PC-9 (cell line): ENCODE results near the gene CDK18. TPM values are rescaled to one million over a fixed set of nuclear protein-coding genes. Genes with fewer than 3 reads are reported as not detected.
A peak's percentile ranks its signal among the peaks of the same experiment; 100 is the strongest.

Source experiments
- BruUV-seq: library from RNA; stranded (reverse); fragments of 400-500 nt; replicated peaks from 2 replicates; lab custom pipeline; 2021; lab: Mats Ljungman, UMichigan
- CTCF ChIA-PET: fragments of 300-600 bp; sonication (Branson Sonifier 250); formaldehyde crosslinking; loops from one replicate; lab custom pipeline; 2022; ENCODE audit warnings: antibody characterized with exemption; lab: Charles Lee
- POLR2A ChIA-PET: fragments of 300-600 bp; sonication (Branson Sonifier 250); formaldehyde crosslinking; loops from one replicate; lab custom pipeline; 2022; ENCODE audit warnings: antibody characterized with exemption; ENCODE audit not compliant: unreplicated experiment; lab: Charles Lee
- DNase-seq, 2 experiments: peaks; one replicate each; pipeline versions ENCODE4 v3.0.0 to v3.0.0-alpha.2; 2015 to 2022; ENCODE audit warnings: mixed read lengths in 1 of 2
- H2AFZ ChIP-seq: fragments of 200-600 bp; sonication (generic); 2 replicates; pipeline ENCODE4 v1.8.1; 2017; ENCODE audit warnings: antibody characterized with exemption
- H3F3A ChIP-seq: fragments of 200-600 bp; sonication (generic); 2 replicates; pipeline ENCODE4 v1.8.1; 2017; ENCODE audit warnings: antibody characterized with exemption, mild to moderate bottlenecking, low read depth; ENCODE audit not compliant: insufficient read depth
- H3K27ac ChIP-seq: fragments of 200-600 bp; sonication (generic); 2 replicates; pipeline ENCODE4 v1.6.1; 2016; ENCODE audit warnings: mixed run types
- H3K27me3 ChIP-seq: fragments of 200-600 bp; sonication (generic); 2 replicates; pipeline ENCODE4 v1.6.1; 2016; ENCODE audit warnings: low read depth, mixed run types; ENCODE audit not compliant: insufficient read depth
- H3K36me3 ChIP-seq: fragments of 200-600 bp; sonication (generic); 2 replicates; pipeline ENCODE4 v1.6.1; 2016; ENCODE audit warnings: low read depth, mixed run types
- H3K4me1 ChIP-seq: fragments of 200-600 bp; sonication (generic); replicated peaks from 2 replicates; pipeline ENCODE4 v1.6.1; 2016; ENCODE audit warnings: mixed run types; ENCODE audit not compliant: insufficient read depth
- H3K4me2 ChIP-seq: fragments of 200-600 bp; sonication (generic); 2 replicates; pipeline ENCODE4 v1.6.1; 2017; ENCODE audit warnings: mixed run types
- H3K4me3 ChIP-seq: fragments of 200-600 bp; sonication (generic); 2 replicates; pipeline ENCODE4 v1.6.1; 2016; ENCODE audit warnings: mixed run types
- H3K79me2 ChIP-seq: fragments of 200-600 bp; sonication (generic); 2 replicates; pipeline ENCODE4 v1.6.1; 2017; ENCODE audit warnings: low read depth, mixed run types
- H3K9me2 ChIP-seq: fragments of 200-600 bp; sonication (generic); 2 replicates; pipeline ENCODE4 v1.8.1; 2017; ENCODE audit warnings: mild to moderate bottlenecking; ENCODE audit not compliant: insufficient read depth
- H3K9me3 ChIP-seq: fragments of 200-600 bp; sonication (generic); 2 replicates; pipeline ENCODE4 v1.8.1; 2016; ENCODE audit warnings: low read depth; ENCODE audit not compliant: insufficient read depth
- H4K20me1 ChIP-seq: fragments of 200-600 bp; sonication (generic); 2 replicates; pipeline ENCODE4 v1.8.1; 2017; ENCODE audit not compliant: insufficient read depth
- EZH2 ChIP-seq: fragments of 200-600 bp; sonication (generic); IDR thresholded peaks from 2 replicates; pipeline ENCODE4 v1.8.0; 2017; ENCODE audit warnings: antibody characterized with exemption, low read depth
- intact Hi-C: fragments of 100-400 bp; cut with micrococcal nuclease; formaldehyde crosslinking; loops from one replicate; pipeline ENCODE4 v1.10.0; 2022; ENCODE audit not compliant: unreplicated experiment
- total RNA-seq: library from RNA; stranded (reverse); gene quantifications from 2 replicates; pipeline ENCODE4 v1.2.3, GENCODE V29; 2021
- TF ChIP-seq, protein P1 (sequence below): fragments of 200-600 bp; sonication (generic); conservative IDR thresholded peaks from 2 replicates; pipeline ENCODE4 v1.6.1; 2017; ENCODE audit warnings: mixed run types, antibody characterized with exemption, mild to moderate bottlenecking, moderate library complexity

The CDK18 gene
- total RNA-seq, 1 experiment from 2014 or later: 35.3 TPM

DNA sequence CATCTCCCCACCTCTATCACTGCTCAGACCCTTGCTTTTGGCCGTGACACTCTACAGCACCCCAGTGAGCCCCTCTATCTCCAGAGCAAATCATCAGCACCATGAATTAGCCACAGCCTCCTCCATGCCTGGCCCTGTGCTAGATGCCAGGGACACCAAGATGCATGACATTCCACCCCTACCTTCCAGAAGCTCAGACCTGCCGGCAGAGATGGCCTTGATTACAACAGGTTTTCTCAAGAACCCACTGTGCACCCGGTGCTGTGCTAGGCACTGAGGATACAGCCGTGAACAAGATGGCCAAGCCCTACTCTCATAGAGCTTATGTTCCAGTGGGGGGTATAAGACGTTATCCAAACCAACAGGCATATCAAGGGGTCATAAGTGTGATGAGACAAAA, 30.6 kb downstream of the CDK18 start:
- no peak for DNase-seq
- intact Hi-C loops: no loop called here
- Histone ChIP-seq H3K36me3 (no peaks in the 10 kb centered on the region), H3F3A (peaks cover 34% of the 10 kb centered on the region), H3K4me3 (no peak overlapping the region), H3K79me2 (no peaks in the 10 kb centered on the region), H3K4me2 (no peak overlapping the region), H3K9me3 (no peaks in the 10 kb centered on the region), H3K27me3 (no peaks in the 10 kb centered on the region), H3K9me2 (no peaks in the 10 kb centered on the region), H4K20me1 (no peaks in the 10 kb centered on the region), H3K4me1 (peaks cover 40% of the 10 kb centered on the region), H2AFZ (no peak overlapping the region), H3K27ac (no peak overlapping the region)
- no TSS peak for BruUV-seq
- CTCF ChIA-PET: no interaction called here
- POLR2A ChIA-PET: no interaction called here
- TF ChIP-seq, protein P1, sequence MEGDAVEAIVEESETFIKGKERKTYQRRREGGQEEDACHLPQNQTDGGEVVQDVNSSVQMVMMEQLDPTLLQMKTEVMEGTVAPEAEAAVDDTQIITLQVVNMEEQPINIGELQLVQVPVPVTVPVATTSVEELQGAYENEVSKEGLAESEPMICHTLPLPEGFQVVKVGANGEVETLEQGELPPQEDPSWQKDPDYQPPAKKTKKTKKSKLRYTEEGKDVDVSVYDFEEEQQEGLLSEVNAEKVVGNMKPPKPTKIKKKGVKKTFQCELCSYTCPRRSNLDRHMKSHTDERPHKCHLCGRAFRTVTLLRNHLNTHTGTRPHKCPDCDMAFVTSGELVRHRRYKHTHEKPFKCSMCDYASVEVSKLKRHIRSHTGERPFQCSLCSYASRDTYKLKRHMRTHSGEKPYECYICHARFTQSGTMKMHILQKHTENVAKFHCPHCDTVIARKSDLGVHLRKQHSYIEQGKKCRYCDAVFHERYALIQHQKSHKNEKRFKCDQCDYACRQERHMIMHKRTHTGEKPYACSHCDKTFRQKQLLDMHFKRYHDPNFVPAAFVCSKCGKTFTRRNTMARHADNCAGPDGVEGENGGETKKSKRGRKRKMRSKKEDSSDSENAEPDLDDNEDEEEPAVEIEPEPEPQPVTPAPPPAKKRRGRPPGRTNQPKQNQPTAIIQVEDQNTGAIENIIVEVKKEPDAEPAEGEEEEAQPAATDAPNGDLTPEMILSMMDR: no peak
- TF ChIP-seq EZH2: no peak

DNA sequence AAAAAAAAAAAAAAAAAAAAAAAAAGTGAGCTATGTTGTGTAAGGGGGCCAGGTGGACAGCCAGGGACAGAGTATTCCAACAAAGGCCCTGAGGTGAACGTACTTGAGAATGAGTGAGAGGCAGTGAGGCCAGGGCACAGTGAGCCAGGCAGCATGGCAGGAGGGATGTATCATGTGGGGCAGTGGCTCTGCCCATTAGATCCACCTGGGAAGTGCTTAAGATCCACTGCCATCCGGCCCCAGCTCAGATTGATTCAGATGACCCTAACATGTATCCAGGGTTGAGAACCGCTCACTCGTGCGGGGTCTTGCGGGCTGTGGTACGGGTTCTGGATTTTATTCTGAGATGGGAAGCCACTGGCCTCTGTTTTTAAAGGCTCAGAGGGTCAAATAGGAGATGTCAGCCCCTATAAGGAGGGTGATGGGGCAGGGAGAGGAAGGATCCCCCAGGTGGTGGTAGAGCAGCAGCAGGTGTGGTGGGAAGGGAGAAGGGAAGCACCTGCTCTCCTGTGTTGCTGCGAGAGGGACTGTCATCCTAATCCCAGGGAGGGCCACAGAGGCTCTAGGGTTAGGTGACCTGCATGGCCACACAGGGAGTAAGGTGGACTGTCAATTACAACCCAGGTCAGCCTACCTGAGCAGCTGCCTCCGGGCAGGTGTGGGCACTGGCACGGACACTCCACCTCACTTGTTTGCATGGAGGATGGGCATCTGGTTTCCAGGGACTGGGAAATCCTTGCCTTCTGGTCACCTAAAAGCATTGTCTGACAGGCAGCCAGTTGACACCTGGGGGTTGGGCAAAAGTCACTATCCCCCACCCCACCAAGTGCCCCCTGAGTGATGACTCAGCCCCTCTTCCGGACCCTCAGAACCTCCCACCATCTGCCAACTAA, 31.6 kb downstream of the CDK18 start:
- Histone ChIP-seq H3K27ac (peak overlapping the region; percentile 57), H3K4me2 (peak overlapping the region; percentile 59), H2AFZ (no peak overlapping the region), H3K9me3 (no peaks in the 10 kb centered on the region), H3K27me3 (no peaks in the 10 kb centered on the region), H3K79me2 (no peaks in the 10 kb centered on the region), H3K9me2 (no peaks in the 10 kb centered on the region), H3K4me1 (peaks cover 40% of the 10 kb centered on the region), H4K20me1 (no peaks in the 10 kb centered on the region), H3K4me3 (no peak overlapping the region), H3K36me3 (no peaks in the 10 kb centered on the region), H3F3A (peaks cover 34% of the 10 kb centered on the region)
- intact Hi-C loops: no loop called here
- BruUV-seq: no TSS peak
- DNase-seq: no peak
- TF ChIP-seq, protein P1: no peak
- no peak for TF ChIP-seq EZH2
- POLR2A ChIA-PET: interaction anchor here (0.6 kb wide), 1 partner anchor 465 kb away, joined by 11 read pairs; no protein-coding TSS in a partner anchor
- CTCF ChIA-PET: interaction anchor here (0.6 kb wide), 5 partner anchors 21 to 175 kb away, joined by 3 to 7 read pairs (median 4); no protein-coding TSS in a partner anchor

DNA sequence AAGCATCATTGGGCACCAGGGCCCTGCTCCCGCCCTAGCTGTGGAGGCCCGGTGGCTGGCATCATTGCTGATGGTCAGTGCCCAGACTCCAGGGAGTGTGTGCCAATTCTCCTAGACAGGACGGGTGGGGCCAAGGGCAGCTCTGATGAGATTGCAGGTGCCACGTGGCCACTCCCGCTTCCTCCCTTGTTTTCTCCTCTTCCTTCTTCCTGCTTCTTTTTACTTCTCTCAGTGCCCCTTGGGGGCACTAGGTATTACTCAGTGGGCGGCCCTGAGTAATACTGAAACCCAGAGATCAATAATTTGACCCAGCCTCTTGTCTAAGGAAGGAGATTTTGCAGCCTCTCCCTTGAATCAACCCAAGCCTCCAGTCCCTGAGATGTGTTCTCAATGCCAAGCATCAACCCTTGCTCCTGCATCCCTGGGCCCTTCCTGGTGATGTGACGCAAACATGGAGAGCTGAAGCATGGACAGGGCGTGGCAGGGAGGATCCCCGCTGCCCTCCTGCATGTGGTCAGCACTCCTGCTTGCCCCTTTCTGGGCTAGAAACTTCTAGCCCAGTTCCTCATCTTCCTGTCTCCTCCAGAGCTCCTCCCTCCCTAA, 32.4 kb downstream of the CDK18 start:
- Histone ChIP-seq H3K27me3 (no peaks in the 10 kb centered on the region), H2AFZ (no peak overlapping the region), H3K4me2 (peak overlapping the region; percentile 59), H3K36me3 (no peaks in the 10 kb centered on the region), H3K79me2 (no peaks in the 10 kb centered on the region), H3K4me3 (no peak overlapping the region), H4K20me1 (no peaks in the 10 kb centered on the region), H3K27ac (peak overlapping the region; percentile 57), H3K4me1 (peaks cover 40% of the 10 kb centered on the region), H3F3A (peaks cover 34% of the 10 kb centered on the region), H3K9me2 (no peaks in the 10 kb centered on the region), H3K9me3 (no peaks in the 10 kb centered on the region)
- intact Hi-C loops: no loop called here
- DNase-seq: peak; percentile 25 to 62
- TF ChIP-seq, protein P1: no peak
- TF ChIP-seq EZH2: no peak
- BruUV-seq: TSS peak; percentile 15
- ChIA-PET CTCF (interaction anchor here (0.6 kb wide), 1 partner anchor 95 kb away, joined by 4 read pairs; no protein-coding TSS in a partner anchor), POLR2A (no interaction called here)
